SK-N-SH (cell line): ENCODE data around the gene MYO7A. TPM values are rescaled to one million over a fixed set of nuclear protein-coding genes. Genes with fewer than 3 reads are reported as not detected.

Source experiments
- CTCF ChIA-PET: fragments of 300-600, 350-600 bp; formaldehyde crosslinking; extraction: SDS; loops from one replicate; lab custom pipeline; 2021; lab: Yijun Ruan, JAX
- POLR2A ChIA-PET: fragments of 350-600 bp; sonication (Branson Sonifier 250); formaldehyde crosslinking; extraction: SDS; loops from one replicate; lab custom pipeline; 2020; ENCODE audit warnings: antibody characterized with exemption, inconsistent platforms; lab: Yijun Ruan, JAX
- DNase-seq: peaks from one replicate; pipeline ENCODE4 v3.0.0; 2012
- H2AFZ ChIP-seq: fragments of 200-600 bp; sonication (generic); 2 replicates; pipeline ENCODE4 v1.8.1; 2016; ENCODE audit warnings: antibody characterized with exemption, mild to moderate bottlenecking, low read depth
- H3F3A ChIP-seq: fragments of 200-600 bp; sonication (generic); replicated peaks from 2 replicates; pipeline ENCODE3; 2016; ENCODE audit warnings: antibody characterized with exemption, mild to moderate bottlenecking; ENCODE audit not compliant: insufficient read depth
- H3K27ac ChIP-seq, 2 experiments: fragments of 200-500 bp in 1 of 2; fragments of 200-600 bp in 1 of 2; sonication (Bioruptor generic) in 1 of 2; sonication (generic), shearing (Covaris generic) in 1 of 2; 2 replicates each; pipeline versions ENCODE4 v1.5.1 to v1.6.1; 2014 to 2016; ENCODE audit warnings: low read depth in 2 of 2, inconsistent platforms in 1 of 2, low read length in 1 of 2, mild to moderate bottlenecking in 1 of 2, mixed read lengths in 1 of 2
- H3K27me3 ChIP-seq: fragments of 200-600 bp; sonication (generic), shearing (Covaris generic); 2 replicates; pipeline ENCODE4 v1.6.1; 2016; ENCODE audit warnings: mixed run types; ENCODE audit not compliant: insufficient read depth
- H3K36me3 ChIP-seq, 2 experiments: fragments of 200-500 bp in 1 of 2; fragments of 200-600 bp in 1 of 2; sonication (Bioruptor generic) in 1 of 2; sonication (generic) in 1 of 2; replicated peaks in 1 of 2; 2 replicates each; pipeline versions ENCODE3 to v1.5.1; 2014 to 2016; ENCODE audit warnings: low read length in 1 of 2, mild to moderate bottlenecking in 1 of 2; ENCODE audit not compliant: insufficient read depth in 2 of 2, control insufficient read depth in 1 of 2
- H3K4me1 ChIP-seq, 2 experiments: fragments of 200-500 bp in 1 of 2; fragments of 200-600 bp in 1 of 2; sonication (Bioruptor generic) in 1 of 2; sonication (generic), shearing (Covaris generic) in 1 of 2; 2 replicates each; pipeline versions ENCODE4 v1.5.1 to v1.6.1; 2014 to 2016; ENCODE audit warnings: low read depth in 1 of 2, low read length in 1 of 2, mixed run types in 1 of 2; ENCODE audit not compliant: insufficient read depth in 2 of 2, control insufficient read depth in 1 of 2
- H3K4me2 ChIP-seq: fragments of 200-600 bp; sonication (generic), shearing (Covaris generic); 2 replicates; pipeline ENCODE4 v1.6.1; 2017; ENCODE audit warnings: mixed run types
- H3K4me3 ChIP-seq, 2 experiments: fragments of 200-500 bp in 1 of 2; fragments of 200-600 bp in 1 of 2; sonication (Bioruptor generic) in 1 of 2; sonication (generic), shearing (Covaris generic) in 1 of 2; 2 replicates each; pipeline versions ENCODE4 v1.5.1 to v1.8.1; 2014 to 2016; ENCODE audit warnings: low read depth in 2 of 2, inconsistent platforms in 1 of 2, low read length in 1 of 2, mild to moderate bottlenecking in 1 of 2, mixed read lengths in 1 of 2, moderate library complexity in 1 of 2
- H3K79me2 ChIP-seq: fragments of 200-600 bp; sonication (generic); 2 replicates; pipeline ENCODE4 v1.8.1; 2017; ENCODE audit warnings: mild to moderate bottlenecking; ENCODE audit not compliant: insufficient read depth
- H3K9ac ChIP-seq: fragments of 200-600 bp; sonication (generic); 2 replicates; pipeline ENCODE4 v1.6.1; 2017; ENCODE audit warnings: mixed run types
- H3K9me2 ChIP-seq: fragments of 200-600 bp; sonication (generic); 2 replicates; pipeline ENCODE4 v1.6.1; 2017; ENCODE audit warnings: mixed run types
- H3K9me3 ChIP-seq: fragments of 200-600 bp; sonication (generic); 2 replicates; pipeline ENCODE4 v1.6.1; 2017; ENCODE audit warnings: mixed run types, mild to moderate bottlenecking, moderate library complexity
- H4K20me1 ChIP-seq: fragments of 200-600 bp; sonication (generic); 2 replicates; pipeline ENCODE4 v1.6.1; 2017; ENCODE audit warnings: mild to moderate bottlenecking, mixed run types; ENCODE audit not compliant: insufficient read depth
- CHD2 ChIP-seq: fragments of 150-350 bp; IDR thresholded peaks from 2 replicates; pipeline ENCODE4 v1.6.1; 2018; ENCODE audit warnings: low read length; ENCODE audit not compliant: partially characterized antibody
- EP300 ChIP-seq, 2 experiments: IDR thresholded peaks; 2 replicates each; pipeline versions ENCODE4 v1.4.0 to v1.6.1; 2012; ENCODE audit warnings: borderline replicate concordance in 1 of 2, low read depth in 1 of 2, low read length in 1 of 2
- EZH2phosphoT487 ChIP-seq: fragments of 200-600 bp; sonication (generic); IDR thresholded peaks from 2 replicates; pipeline ENCODE4 v1.6.1; 2017; ENCODE audit warnings: low read depth, mixed run types, mild to moderate bottlenecking, antibody characterized with exemption, moderate library complexity, borderline replicate concordance
- FOSL2 ChIP-seq: IDR thresholded peaks from 2 replicates; pipeline ENCODE4 v1.4.0; 2012; ENCODE audit warnings: low read depth, mild to moderate bottlenecking, moderate library complexity, borderline replicate concordance
- FOXJ3 ChIP-seq: sonication (generic); formaldehyde crosslinking; IDR thresholded peaks from 2 replicates; pipeline ENCODE4 v1.5.1; 2020; ENCODE audit warnings: mild to moderate bottlenecking, missing genetic modification reagents
- GATA2 ChIP-seq: sonication (generic); formaldehyde crosslinking; IDR thresholded peaks from 2 replicates; pipeline ENCODE4 v1.5.0; 2020; ENCODE audit warnings: mild to moderate bottlenecking, missing genetic modification reagents
- MEF2A ChIP-seq: IDR thresholded peaks from 2 replicates; pipeline ENCODE4 v1.4.0; 2012; ENCODE audit warnings: low read depth, borderline replicate concordance
- MXI1 ChIP-seq: IDR thresholded peaks from 2 replicates; pipeline ENCODE4 v1.6.1; 2012; ENCODE audit warnings: mild to moderate bottlenecking, low read depth, low read length, improper control_type of control experiment
- NRF1 ChIP-seq: IDR thresholded peaks from 2 replicates; pipeline ENCODE4 v1.6.1; 2012; ENCODE audit warnings: low read depth, mild to moderate bottlenecking, low read length
- RAD21 ChIP-seq: IDR thresholded peaks from 2 replicates; pipeline ENCODE4 v1.6.1; 2012; ENCODE audit warnings: mild to moderate bottlenecking, low read length
- SIN3A ChIP-seq: IDR thresholded peaks from 2 replicates; pipeline ENCODE4 v1.6.1; 2012; ENCODE audit warnings: low read depth, mild to moderate bottlenecking, low read length, moderate library complexity, borderline replicate concordance
- YY1 ChIP-seq: IDR thresholded peaks from 2 replicates; pipeline ENCODE4 v1.4.0; 2012; ENCODE audit warnings: low read depth, mild to moderate bottlenecking
- WGBS: methylation state at CpG from one replicate; pipeline ENCODE4 v1.1.6; 2017; ENCODE audit warnings: low lambda C conversion rate; 5-methylcytosine and 5-hydroxymethylcytosine counted together
- polyA plus RNA-seq, 3 experiments: library from polyadenylated mRNA; depleted of rRNA; stranded (reverse); fragments of >200 nt; gene quantifications; 2 replicates each; pipeline ENCODE4 v1.2.3, GENCODE V29; 2012
- TF ChIP-seq, protein P1 (sequence below): IDR thresholded peaks from 2 replicates; pipeline ENCODE4 v1.6.1; 2012; ENCODE audit warnings: mild to moderate bottlenecking, low read depth, low read length, moderate library complexity
- TF ChIP-seq, protein P2 (sequence below): IDR thresholded peaks from 2 replicates; pipeline ENCODE4 v1.4.0; 2012; ENCODE audit warnings: low read depth, borderline replicate concordance
- TF ChIP-seq, protein P3 (sequence below): IDR thresholded peaks from 2 replicates; pipeline ENCODE4; 2012
- TF ChIP-seq, protein P4 (sequence below): IDR thresholded peaks from 2 replicates; pipeline ENCODE4 v1.4.0; 2012; ENCODE audit warnings: low read depth, borderline replicate concordance
- TF ChIP-seq, protein P5 (sequence below): IDR thresholded peaks from 2 replicates; pipeline ENCODE4 v1.4.0; 2012; ENCODE audit warnings: low read depth

MYO7A gene
- polyA plus RNA-seq, 1 of the 3 experiments (the other 2 are of a cell fraction), result 0.08 TPM

DNA sequence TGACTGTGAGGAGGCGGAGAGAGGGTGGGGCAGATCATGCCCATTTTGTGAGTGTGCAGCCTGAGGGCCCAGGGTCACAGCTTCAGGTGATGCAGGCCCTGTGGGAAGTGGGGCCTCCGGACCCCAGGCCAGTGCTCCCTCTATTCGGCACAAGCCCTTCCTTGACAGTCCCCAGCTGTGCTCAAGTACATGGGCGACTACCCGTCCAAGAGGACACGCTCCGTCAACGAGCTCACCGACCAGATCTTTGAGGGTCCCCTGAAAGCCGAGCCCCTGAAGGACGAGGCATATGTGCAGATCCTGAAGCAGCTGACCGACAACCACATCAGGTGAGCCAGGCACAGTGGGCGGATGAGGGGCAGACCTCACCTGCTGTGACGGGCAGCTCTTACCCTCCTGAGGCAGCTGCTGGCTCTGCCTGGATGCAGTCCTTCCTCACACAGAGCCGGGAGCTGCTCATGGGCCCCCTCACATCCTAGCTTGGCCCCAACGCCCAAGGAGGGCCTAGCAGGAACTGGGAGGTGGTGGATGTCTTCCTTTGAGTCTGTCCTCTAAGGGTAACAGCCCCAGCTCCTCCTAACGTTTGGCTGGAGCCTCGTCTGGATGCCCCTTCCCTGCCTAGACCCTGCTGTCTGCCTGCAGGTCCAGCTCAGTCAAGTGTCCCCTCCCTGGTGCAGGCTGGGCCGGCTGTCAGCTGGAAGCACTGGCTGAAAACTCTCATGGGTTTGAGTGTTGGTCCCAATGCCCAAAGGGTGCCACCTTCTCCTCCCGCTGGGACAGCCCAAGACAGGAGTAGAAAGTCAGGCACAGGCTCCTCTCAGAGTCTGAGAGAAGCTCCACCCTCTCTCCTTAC, 76.1 kb downstream of the MYO7A start:
- ChIA-PET POLR2A (no interaction called here), CTCF (interaction anchor here (1.0 to 2.2 kb wide), 6 partner anchors 8 to 344 kb away, joined by 3 to 8 read pairs (median 6); partner anchors contain the start of gene MYO7A)
- H3K27ac ChIP-seq, result no peak overlapping the region
- H3K79me2 ChIP-seq, result no peaks in the 10 kb centered on the region
- H3K36me3 ChIP-seq, result no peaks in the 10 kb centered on the region
- WGBS, result 100% methylated on average over 4 of the region's 20 CpGs
- H3K9me3 ChIP-seq, result no peaks in the 10 kb centered on the region
- no peak overlapping the region for H2AFZ ChIP-seq
- no peaks in the 10 kb centered on the region for H3F3A ChIP-seq
- H3K4me2 ChIP-seq, result no peak overlapping the region
- no peak overlapping the region for H3K9ac ChIP-seq
- TF ChIP-seq, protein P1, sequence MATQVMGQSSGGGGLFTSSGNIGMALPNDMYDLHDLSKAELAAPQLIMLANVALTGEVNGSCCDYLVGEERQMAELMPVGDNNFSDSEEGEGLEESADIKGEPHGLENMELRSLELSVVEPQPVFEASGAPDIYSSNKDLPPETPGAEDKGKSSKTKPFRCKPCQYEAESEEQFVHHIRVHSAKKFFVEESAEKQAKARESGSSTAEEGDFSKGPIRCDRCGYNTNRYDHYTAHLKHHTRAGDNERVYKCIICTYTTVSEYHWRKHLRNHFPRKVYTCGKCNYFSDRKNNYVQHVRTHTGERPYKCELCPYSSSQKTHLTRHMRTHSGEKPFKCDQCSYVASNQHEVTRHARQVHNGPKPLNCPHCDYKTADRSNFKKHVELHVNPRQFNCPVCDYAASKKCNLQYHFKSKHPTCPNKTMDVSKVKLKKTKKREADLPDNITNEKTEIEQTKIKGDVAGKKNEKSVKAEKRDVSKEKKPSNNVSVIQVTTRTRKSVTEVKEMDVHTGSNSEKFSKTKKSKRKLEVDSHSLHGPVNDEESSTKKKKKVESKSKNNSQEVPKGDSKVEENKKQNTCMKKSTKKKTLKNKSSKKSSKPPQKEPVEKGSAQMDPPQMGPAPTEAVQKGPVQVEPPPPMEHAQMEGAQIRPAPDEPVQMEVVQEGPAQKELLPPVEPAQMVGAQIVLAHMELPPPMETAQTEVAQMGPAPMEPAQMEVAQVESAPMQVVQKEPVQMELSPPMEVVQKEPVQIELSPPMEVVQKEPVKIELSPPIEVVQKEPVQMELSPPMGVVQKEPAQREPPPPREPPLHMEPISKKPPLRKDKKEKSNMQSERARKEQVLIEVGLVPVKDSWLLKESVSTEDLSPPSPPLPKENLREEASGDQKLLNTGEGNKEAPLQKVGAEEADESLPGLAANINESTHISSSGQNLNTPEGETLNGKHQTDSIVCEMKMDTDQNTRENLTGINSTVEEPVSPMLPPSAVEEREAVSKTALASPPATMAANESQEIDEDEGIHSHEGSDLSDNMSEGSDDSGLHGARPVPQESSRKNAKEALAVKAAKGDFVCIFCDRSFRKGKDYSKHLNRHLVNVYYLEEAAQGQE, result no peak
- TF ChIP-seq EP300 (IDR thresholded peaks at IDR 0.05; ENCODE audit: borderline replicate concordance in 1 of 2, low read depth in 1 of 2, low read length in 1 of 2) (no peak), MEF2A (no peak), SIN3A (no peak), FOXJ3 (no peak), CHD2 (no peak), FOSL2 (no peak), MXI1 (no peak), YY1 (no peak), EZH2phosphoT487 (no peak), GATA2 (no peak), NRF1 (no peak), RAD21 (no peak)
- TF ChIP-seq, protein P2, sequence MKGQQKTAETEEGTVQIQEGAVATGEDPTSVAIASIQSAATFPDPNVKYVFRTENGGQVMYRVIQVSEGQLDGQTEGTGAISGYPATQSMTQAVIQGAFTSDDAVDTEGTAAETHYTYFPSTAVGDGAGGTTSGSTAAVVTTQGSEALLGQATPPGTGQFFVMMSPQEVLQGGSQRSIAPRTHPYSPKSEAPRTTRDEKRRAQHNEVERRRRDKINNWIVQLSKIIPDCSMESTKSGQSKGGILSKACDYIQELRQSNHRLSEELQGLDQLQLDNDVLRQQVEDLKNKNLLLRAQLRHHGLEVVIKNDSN, result no peak
- TF ChIP-seq, protein P3, sequence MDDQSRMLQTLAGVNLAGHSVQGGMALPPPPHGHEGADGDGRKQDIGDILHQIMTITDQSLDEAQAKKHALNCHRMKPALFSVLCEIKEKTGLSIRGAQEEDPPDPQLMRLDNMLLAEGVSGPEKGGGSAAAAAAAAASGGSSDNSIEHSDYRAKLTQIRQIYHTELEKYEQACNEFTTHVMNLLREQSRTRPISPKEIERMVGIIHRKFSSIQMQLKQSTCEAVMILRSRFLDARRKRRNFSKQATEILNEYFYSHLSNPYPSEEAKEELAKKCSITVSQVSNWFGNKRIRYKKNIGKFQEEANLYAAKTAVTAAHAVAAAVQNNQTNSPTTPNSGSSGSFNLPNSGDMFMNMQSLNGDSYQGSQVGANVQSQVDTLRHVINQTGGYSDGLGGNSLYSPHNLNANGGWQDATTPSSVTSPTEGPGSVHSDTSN, result no peak
- TF ChIP-seq, protein P4, sequence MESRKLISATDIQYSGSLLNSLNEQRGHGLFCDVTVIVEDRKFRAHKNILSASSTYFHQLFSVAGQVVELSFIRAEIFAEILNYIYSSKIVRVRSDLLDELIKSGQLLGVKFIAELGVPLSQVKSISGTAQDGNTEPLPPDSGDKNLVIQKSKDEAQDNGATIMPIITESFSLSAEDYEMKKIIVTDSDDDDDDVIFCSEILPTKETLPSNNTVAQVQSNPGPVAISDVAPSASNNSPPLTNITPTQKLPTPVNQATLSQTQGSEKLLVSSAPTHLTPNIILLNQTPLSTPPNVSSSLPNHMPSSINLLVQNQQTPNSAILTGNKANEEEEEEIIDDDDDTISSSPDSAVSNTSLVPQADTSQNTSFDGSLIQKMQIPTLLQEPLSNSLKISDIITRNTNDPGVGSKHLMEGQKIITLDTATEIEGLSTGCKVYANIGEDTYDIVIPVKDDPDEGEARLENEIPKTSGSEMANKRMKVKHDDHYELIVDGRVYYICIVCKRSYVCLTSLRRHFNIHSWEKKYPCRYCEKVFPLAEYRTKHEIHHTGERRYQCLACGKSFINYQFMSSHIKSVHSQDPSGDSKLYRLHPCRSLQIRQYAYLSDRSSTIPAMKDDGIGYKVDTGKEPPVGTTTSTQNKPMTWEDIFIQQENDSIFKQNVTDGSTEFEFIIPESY, result no peak
- TF ChIP-seq, protein P5, sequence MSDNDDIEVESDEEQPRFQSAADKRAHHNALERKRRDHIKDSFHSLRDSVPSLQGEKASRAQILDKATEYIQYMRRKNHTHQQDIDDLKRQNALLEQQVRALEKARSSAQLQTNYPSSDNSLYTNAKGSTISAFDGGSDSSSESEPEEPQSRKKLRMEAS, result no peak
- DNase-seq, result no peak
- H4K20me1 ChIP-seq, result no peaks in the 10 kb centered on the region
- no peak overlapping the region for H3K4me3 ChIP-seq
- H3K27me3 ChIP-seq, result no peaks in the 10 kb centered on the region
- no peaks in the 10 kb centered on the region for H3K9me2 ChIP-seq
- no peaks in the 10 kb centered on the region for H3K4me1 ChIP-seq
